Measurements from ENCODE around the gene TMEM203. TPM values are rescaled to one million over a fixed set of nuclear protein-coding genes. Genes with fewer than 3 reads are reported as not detected.

TMEM203 gene
- total RNA-seq, 1 experiment from 2014 or later, result 51.5 TPM

- DNase-seq (ENCODE audit: low spot score), result no peak
Measured at GRCh38 chr9:137182836-137183235, 22.6 kb downstream of the TMEM203 start.

- DNase-seq (ENCODE audit: low spot score), result no peak
Measured at GRCh38 chr9:137181680-137182079, 23.8 kb downstream of the TMEM203 start.

GRCh38 chr9:137180491-137180890 lies 25.0 kb downstream of the TMEM203 start:
- DNase-seq (ENCODE audit: low spot score), result no peak

GRCh38 chr9:137179761-137180160 lies 25.7 kb downstream of the TMEM203 start:
- DNase-seq (ENCODE audit: low spot score), result no peak

- no peak for DNase-seq (ENCODE audit: low spot score)
Measured at GRCh38 chr9:137178939-137179630, 26.4 kb downstream of the TMEM203 start.

GRCh38 chr9:137178201-137178938 lies 27.1 kb downstream of the TMEM203 start:
- no peak for DNase-seq (ENCODE audit: low spot score)

GRCh38 chr9:137176302-137177182 lies 28.9 kb downstream of the TMEM203 start:
- DNase-seq (ENCODE audit: low spot score), result peak; percentile 79

- no peak for DNase-seq (ENCODE audit: low spot score)
Measured at GRCh38 chr9:137175345-137175961, 30.0 kb downstream of the TMEM203 start.

- DNase-seq (ENCODE audit: low spot score), result no peak
Measured at GRCh38 chr9:137174722-137175293, 30.6 kb downstream of the TMEM203 start.

GRCh38 chr9:137173796-137174664 lies 31.4 kb downstream of the TMEM203 start:
- DNase-seq (ENCODE audit: low spot score), result no peak

GRCh38 chr9:137172901-137173795 lies 32.3 kb downstream of the TMEM203 start:
- no peak for DNase-seq (ENCODE audit: low spot score)

- DNase-seq (ENCODE audit: low spot score), result no peak
Measured at GRCh38 chr9:137171149-137171900, 34.1 kb downstream of the TMEM203 start.

GRCh38 chr9:137170486-137171148 lies 34.8 kb downstream of the TMEM203 start:
- no peak for DNase-seq (ENCODE audit: low spot score)

- DNase-seq (ENCODE audit: low spot score), result no peak
Measured at GRCh38 chr9:137169896-137170358, 35.5 kb downstream of the TMEM203 start, which contains the start of gene LRRC26. LRRC26 (minus strand) TSS chr9:137170051; CDS start chr9:137169943, 108 bp downstream.

- DNase-seq (ENCODE audit: low spot score), result peak; percentile 69
Measured at GRCh38 chr9:137168904-137169856, 36.3 kb downstream of the TMEM203 start.

- no peak for DNase-seq (ENCODE audit: low spot score)
Measured at GRCh38 chr9:137168573-137168903, 36.9 kb downstream of the TMEM203 start.

Data from HT-29 (cell line).